ENCODE data around the gene GCGR.
A peak's percentile ranks its signal among the peaks of the same experiment; 100 is the strongest.

The GCGR gene

DNA sequence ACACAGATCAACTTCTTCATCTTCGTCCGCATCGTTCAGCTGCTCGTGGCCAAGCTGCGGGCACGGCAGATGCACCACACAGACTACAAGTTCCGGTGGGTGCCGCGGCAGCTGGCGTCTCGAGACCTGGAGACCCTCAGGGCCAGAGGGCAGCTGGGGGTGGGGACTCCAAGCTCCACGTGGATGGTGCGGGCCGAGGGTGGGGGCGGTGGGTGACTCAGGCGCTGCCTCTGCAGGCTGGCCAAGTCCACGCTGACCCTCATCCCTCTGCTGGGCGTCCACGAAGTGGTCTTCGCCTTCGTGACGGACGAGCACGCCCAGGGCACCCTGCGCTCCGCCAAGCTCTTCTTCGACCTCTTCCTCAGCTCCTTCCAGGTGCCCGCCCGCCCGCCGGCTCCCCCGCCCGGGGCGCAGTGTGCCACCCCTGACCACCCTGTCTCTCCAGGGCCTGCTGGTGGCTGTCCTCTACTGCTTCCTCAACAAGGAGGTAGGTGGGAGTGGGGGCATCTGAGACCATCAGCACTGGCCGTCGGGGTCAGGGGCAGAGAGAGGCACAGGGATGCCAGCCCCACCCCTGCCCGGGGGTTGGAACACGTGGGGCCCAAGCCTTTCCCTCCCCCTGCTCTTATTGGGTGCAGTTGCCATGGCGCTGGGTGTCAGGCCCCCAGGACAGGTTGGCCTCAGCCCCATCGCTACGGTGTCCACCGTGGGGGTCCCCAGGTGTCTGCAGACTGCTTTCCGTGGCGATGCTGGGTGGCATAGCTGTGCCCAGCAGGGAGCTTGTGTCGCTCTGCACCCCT lies 8.8 kb downstream of the GCGR start:
- DNase-seq = no peak

DNA sequence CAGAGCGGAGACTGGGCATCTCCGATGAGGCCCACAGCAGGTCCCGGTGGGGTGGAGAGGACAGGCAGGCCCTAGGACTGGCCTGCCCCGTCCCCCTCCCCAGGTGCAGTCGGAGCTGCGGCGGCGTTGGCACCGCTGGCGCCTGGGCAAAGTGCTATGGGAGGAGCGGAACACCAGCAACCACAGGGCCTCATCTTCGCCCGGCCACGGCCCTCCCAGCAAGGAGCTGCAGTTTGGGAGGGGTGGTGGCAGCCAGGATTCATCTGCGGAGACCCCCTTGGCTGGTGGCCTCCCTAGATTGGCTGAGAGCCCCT lies 9.4 kb downstream of the GCGR start:
- no peak for DNase-seq

DNA sequence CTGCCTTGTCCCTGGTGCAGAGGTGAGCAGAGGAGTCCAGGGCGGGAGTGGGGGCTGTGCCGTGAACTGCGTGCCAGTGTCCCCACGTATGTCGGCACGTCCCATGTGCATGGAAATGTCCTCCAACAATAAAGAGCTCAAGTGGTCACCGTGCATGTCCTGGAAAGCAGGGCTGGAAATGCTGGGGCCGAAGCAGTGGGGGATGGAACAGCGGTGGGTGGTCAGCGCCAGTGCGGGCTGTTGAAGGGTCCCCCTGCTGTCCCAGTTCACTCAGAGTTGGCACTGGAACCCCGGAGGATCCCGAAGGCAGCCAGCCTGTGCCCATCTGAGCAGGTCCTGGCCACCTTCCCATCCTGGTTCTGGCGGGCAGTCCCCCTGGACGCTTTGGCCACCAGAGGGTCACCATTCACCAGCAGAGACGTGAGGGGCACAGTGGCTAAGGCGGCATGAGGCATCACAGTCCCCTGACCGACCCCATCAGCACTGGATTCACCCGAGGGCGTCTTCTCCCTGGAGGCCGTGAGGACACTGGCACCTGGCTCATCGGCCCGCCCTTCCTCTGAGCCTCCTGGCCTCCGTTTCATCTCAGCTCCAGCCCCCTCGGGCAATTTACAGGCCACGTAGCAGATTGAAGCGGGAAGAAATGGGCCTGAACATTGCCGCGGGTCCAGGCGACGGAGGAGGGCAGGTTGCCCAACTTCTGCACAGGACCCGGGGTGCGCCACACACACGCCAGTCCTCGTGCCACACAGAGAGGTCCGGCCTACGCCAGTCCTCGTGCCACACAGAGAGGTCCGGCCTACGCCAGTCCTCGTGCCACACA lies 10.1 kb downstream of the GCGR start:
- no peak for DNase-seq

DNA sequence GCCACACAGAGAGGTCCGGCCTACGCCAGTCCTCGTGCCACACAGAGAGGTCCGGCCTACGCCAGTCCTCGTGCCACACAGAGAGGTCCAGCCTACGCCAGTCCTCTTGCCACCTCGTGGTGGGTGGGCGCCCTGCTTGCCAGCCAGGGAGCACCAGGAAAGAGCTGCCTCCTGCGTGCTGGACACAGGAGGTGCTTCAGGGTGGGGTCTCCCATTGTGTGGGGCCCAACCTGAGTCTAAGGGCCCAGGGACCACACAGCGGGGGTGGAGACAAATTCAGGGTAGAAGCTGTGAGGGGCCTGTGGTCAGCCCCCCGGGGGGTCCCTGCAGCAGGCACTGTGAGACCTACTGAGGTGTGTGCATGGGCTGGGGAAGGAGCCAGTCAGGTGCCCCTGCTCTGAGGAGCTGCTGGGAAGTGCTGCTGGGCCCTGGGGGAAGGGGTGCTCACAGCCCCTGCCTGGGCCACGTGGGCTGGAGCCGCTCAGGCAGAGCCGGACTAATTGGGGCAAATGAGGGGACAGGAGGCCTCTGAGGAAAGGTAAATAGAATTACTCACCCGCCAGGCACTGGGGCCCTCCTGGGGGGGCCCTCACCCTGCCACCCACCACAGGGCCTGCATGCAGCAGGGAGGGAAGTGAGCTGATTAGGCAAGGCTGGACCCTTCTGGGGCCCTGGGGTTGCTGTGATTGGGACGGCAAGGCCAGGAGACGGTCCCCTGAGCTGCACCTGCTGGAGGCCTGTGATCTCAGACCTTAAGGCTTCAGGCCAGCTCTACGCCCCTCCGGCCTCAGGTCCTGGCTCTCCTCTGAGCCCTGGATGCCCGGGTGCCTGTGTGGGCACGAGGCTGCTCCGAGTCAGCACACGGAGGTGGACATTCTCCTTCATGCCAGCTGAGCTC lies 11.0 kb downstream of the GCGR start:
- no peak for DNase-seq

DNA sequence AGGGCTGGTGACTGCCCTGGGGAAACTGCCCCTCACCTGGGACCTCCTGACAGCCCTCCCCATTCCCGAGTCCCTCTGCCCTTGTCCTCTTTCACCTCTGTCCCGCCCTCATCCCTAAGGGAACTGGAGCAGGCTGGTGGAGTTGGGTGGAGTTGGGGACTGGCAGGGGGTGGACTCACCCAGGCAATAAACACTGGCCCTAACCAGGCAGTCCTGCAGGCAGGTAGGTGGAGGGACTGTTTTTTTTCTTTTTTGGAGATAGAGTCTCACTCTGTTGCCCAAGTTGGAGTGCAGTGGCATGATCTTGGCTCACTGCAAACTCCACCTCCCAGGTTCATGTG lies 11.7 kb downstream of the GCGR start:
- no peak for DNase-seq

DNA sequence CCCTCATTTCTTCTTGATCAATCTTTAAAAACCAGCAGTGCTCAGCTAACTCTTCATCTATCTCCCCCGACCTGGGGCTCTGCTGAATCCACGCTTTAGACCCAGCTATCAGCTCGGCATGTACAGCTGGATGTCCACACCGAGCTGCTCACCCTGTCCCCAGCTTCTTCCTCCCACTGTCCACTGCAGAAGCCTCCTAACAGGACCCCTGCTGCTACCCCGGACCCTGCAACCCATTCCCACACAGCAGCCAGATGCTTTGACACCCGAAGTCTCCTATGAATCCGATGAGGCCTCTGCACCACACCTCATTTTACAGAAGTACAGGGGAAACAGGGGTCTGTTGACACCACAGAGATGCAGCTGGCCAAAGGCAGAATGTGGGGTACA lies 13.8 kb downstream of the GCGR start:
- DNase-seq = no peak

DNA sequence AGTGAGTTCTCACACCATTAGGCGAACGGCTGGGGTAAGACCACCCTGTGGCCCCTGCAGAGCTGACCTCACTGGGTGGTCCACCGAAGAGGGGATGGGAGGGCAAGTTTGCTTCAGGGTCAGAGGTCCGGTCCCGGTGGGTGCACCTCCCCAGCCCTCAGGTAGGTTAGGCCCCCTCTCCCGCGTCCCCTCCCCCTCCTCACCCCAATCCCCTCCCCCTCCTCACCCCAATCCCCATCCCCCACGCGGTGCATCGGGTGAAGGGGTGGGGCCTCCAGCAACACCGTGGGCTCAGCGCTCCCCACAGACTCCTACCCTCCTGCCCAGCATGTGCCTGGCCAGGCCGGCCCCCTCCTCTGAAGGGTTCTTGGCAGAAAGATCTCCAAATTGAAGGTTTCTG lies 15.8 kb downstream of the GCGR start:
- DNase-seq = no peak

DNA sequence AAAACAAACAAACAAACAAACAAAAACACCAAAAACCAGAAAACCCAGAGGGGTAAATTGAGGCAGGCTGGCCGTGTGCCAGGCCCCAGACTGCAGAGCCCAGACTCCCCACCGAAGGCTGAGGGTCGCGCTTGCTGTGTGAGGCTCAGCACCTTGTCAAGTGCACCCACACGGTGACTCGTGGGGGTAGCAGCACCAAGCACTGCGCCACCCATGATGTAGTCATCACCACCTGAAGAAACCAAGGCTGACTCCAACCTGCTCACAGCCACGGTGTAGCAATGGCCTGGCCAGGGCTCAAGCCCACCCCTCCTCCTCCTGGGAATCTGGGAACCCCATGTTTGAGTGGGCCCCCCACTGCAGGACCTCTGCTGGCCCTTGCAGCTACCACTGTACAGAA lies 17.2 kb downstream of the GCGR start:
- DNase-seq = no peak

DNA sequence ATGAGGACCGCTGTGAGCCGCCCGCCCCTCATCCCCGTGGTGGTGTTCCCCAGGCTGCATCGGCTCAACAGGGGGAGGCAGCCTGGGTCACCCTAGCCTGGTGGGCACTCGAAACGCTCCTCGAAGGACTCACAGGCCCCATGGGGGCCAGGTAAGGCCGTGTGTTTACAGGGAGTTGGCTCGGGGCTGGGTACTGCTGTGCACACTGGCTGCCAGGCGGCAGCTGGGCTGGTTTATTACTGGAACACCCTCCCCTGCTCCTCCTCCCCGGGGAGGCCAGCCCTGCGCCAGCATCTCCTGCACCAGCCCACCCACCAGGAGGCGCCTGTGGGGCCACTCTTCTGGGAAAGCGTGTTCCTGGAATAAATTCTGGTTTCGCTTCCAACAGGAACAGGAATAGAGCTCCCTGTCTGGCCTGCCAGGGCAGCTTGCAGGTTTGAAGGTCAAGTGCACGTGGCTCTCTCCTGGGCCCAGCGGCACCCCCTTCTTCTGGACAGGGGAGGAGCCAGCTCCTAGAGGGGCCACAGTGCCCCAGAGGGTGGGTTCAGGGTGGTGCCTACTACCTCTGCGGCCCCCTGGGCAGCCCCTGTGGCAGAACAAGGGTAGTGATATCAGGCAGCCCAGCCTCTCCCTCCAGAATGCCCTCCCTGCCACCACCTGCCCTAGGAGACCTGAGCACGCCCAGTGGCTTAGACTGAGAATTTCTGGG lies 17.8 kb downstream of the GCGR start:
- peak; percentile 37 to 81 for DNase-seq

DNA sequence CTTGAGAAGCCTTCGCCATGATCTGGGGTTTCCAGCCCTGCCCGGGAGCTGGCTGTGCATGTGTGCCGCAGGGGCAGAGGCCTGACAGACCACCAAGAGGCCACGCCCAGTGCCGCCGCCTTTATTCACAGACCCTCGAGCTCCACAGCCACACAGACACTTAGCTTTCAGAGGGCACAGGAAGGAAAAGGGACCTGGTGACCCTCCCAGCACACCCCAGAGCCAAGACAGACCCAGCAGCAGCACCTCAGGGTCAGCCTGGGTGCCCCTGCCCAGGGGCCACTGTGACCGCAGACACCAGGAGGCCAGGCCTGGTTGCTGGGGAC lies 18.3 kb downstream of the GCGR start:
- no peak for DNase-seq

DNA sequence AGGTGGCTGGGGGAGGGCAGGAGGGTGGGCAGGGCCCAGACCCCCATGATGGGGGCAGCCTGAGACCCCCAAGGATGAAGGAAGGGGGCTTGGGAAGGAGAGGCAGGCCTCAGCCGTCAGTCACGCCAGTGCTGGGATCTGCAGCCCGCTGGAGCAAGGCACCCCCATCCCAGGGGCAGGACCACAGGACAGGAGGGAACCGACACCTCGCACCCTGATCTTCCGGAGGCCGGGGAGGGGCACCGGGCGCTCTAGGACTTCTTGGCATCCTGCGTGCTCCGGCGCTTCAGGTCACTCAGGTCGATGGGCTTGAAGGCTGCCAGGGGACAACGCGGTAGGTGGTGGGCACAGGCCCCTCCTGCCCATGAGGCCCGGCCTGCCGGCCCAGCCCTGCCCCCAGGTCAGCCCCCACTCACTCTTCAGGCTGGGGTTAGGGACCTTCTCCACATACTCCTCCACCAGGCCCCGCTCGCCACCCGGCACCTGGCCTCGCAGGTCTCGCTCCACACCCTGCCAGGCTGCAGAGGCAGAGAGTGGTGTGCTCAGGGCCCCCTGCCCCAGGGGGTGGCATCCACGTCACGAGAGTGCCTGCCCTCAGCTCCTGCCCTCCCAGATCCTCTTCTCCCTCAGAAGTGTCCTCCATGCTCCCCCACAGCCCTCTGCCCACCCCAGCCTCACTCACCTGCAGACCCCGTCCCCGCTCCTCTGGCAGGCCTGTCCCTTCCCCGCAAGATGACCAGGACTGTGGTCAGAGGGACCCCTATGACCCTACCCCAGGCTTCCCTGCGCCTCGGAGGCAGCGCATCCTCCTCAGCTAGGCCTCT lies 19.3 kb downstream of the GCGR start:
- no peak for DNase-seq

DNA sequence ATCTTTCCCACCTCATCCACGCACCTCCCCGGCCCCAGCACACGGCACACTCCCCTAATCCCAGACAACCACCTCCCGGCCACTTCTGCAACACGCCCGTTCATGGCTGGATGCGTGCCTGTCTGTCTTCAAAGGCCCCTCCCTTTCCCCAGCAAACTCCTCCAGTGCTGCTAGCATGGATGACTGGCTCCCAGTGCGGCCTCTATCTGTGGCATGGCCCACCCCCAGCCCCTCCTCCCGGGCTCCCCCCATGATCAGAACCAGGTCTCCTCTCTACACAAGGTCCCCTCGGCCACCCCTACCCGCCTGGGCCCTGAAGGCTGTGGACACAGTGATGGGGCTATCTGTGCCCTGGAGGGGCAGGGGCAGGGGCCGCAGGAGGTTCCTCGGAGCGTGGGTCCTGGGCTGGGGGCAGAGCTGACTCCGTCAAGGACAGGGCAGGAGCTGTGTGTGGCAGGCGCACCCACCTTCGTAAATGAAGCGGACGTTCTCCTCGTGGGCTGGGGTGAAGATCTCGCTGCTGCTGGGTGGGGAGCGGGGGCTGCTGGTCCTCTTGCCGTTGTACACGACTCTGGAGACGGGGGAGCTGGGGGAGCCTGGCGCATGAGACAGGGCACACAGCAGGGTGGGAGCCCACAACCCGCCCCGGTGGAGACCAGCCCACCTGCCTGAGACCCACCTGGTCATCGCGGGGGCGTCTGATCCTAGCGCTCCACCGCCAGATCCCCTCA lies 20.0 kb downstream of the GCGR start:
- DNase-seq = no peak

DNA sequence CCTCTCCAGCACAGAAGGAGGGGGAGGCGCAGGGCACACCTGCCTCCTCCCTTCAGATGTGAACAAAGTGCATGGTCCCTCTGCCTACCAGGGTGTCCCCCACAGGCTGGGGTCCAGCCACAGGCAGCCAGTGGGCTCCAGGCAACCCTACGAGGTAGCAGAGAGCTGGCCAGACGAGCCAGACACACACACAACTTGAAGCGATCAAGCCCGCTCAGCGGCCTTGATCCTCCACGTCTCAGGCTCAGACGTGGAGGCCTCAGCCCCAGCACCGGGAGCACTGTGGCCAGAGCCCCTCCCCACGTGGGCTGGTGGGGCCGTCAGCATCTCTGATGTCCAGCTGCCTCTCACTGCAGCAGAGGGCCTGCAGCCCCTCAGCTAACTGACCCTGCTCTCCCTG lies 20.6 kb downstream of the GCGR start:
- DNase-seq = no peak

DNA sequence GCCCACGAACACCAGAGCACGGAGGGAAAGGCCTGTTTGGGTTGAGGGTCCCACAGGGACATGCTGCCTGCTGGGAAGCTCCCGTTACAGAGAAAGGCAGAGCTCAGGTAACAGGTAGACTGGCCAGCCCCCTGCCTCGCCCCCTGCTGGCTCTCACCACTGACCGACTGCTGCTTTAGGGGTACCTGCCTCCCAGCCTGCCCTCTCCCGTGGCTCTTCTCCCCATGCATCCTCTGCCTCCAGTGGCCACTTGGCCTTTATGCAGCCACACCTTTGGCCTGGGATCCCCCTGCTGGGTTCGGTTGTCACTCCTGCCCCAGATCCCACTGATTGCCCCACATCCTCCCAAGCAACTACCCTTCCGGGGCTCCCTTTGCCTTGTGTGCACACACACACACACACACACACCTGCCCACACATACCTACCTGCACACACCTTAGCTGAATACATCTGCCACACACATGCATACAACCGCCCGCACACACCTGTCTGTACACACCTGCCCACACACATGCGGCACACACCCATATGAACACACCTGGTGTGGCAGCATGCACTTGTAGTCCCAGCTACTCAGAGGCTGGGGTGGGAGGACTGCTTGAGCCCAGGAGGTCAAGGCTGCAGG lies 22.0 kb downstream of the GCGR start:
- DNase-seq = no peak

DNA sequence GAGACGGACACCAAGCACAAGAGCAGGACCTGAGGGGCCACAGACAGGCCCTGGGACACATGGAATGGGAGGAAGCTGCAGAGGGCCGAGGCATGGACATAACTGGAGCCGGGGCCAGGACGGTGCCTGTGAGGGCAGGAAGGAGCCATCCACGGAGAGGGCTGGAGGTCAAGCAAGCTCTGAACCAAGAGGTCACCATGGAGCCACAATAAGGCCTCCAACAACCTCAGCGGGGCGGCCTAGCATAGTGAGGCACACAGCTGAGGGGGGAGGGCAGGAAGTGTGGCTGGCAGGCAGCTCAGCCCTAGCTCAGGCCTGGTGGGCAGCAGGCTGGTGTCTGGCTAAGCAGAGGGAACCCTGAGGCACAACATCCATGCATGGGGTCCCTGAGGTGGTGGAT lies 24.7 kb downstream of the GCGR start:
- no peak for DNase-seq

DNA sequence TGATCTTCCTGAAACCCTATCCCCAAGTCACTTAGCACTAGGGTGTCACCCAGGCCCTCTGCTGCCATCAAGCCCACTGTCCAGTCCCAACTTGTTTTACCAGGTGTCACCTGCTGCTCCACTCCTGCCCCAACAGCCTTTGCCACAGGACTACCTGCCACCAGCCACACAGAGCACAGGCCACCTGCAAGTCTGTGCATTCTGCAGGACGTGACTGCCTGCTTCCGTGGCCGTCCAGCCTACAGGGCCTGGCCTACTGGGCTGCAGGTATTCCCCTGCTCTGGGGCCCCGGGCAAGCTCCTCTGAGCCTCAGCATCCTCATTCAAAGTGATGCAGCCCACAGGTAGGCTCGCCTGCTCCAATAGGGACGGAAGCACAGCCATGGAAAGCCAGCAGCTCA lies 25.9 kb downstream of the GCGR start:
- no peak for DNase-seq

DNA sequence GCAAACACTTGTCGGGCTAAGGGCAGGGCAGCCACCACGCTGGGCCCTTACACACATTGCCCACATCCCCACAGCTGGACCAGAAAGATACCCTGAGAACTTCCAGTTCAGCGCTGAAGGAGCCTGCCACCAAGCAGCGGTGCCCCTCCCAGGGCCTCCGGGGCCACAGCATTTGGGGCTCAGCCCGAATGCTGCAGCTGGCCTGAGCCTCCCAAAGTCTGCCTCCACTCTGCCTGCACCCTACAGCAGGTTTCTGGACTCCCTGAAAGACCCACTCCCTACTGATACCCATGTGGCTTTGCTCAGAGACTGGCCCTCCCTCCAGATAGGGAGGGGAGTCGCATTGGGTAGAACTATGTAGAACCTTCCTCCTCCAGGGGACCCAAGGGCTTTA lies 27.6 kb downstream of the GCGR start:
- no peak for DNase-seq

DNA sequence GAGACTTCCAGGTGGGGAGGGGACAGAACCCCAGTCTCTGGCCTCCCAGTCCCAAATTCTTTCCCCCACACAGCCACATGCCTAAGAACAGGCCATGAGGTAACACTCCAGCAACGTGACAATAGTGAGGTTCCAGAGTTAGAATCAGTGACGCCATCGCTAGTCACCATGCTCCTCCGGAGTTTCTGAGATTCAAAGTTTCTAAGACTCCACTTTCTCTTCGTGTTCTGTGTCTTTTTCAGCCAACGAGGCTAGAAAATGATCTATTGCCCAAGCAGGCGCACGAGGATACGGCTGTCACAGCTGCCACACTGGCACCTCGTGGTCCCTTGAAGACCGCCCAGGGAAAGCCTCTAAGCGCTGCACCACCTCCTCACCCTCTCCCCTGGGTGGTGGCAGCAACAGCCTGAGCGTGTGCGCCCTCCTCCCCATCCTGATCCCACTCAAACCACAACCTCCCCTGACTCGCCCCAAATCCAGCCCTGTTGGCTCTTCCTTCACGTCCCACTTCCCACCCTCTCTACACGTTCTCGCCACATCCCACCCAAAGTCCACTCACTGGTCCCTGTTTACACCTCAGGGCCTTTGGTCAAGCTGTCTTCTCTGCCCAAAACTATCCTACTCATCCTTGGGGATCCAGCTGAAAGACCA lies 28.1 kb downstream of the GCGR start:
- DNase-seq = no peak

DNA sequence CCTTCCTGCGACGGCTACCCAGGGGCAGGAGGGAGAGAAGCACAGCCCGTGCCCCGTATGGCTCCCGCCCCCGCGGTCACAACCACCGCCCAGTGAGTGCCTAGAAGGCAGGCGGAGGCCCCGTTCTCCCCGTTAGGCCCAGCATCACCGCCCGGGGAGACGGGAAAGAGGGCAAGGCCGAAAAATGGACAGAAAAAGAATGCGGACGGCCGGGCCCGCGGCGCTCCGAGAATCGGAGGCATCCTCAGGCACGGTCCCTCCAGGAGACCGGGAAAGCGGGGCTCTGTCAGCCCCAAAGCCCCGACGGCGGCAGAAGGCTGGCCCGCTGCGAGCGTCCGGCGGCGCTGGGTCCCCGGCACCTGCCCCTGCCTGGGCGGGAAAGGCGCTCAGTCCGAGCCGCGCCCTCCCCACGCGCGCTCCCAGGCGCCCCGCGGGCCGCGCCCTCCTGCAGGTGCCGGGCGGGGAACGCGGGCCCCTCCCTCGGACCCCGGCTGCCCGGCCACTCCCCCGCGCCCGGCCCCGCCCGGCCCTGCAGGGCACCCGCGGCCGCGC lies 28.7 kb downstream of the GCGR start:
- DNase-seq = no peak
